ENCODE measurements around the gene MYL10. TPM values are rescaled to one million over a fixed set of nuclear protein-coding genes. Genes with fewer than 3 reads are reported as not detected.

MYL10 gene
- total RNA-seq, 2 experiments from 2014 or later, result not detected

GRCh38 chr7:101677797-101678479, 48.8 kb upstream of the MYL10 start:
- no peak for DNase-seq (ENCODE audit: low spot score)
- no peaks in the 10 kb centered on the region for H3K79me2 ChIP-seq (ENCODE audit: insufficient read depth, low read depth, low read length)
- H3K27ac ChIP-seq (ENCODE audit: low read depth, low read length, poor library complexity, severe bottlenecking), result no peak overlapping the region
- ChIA-PET CTCF (ENCODE audit: unreplicated experiment) (no interaction called here), POLR2A (no interaction called here)
- H3K9me2 ChIP-seq (ENCODE audit: insufficient read depth, low read length), result no peaks in the 10 kb centered on the region
- no peaks in the 10 kb centered on the region for H4K20me1 ChIP-seq (ENCODE audit: insufficient read depth, low read length)
- intact Hi-C loops (cut with micrococcal nuclease; ENCODE audit: unreplicated experiment), result no loop called here
- H3K9me3 ChIP-seq (ENCODE audit: low read length), result no peaks in the 10 kb centered on the region
- H3K36me3 ChIP-seq (ENCODE audit: insufficient read depth, low read length), result no peaks in the 10 kb centered on the region
- no TSS peak for BruUV-seq (replicated peaks)
- H3K4me2 ChIP-seq (ENCODE audit: low read length), result no peak overlapping the region
- no peak overlapping the region for H2AFZ ChIP-seq (ENCODE audit: low read length)
- H3K4me1 ChIP-seq (ENCODE audit: insufficient read depth, low read length, poor library complexity, severe bottlenecking), result peaks cover 4% of the 10 kb centered on the region
- TF ChIP-seq EZH2phosphoT487 (IDR thresholded peaks at IDR 0.05; ENCODE audit: borderline replicate concordance, low read depth, low read length) (no peak), CTCF (conservative IDR thresholded peaks at IDR 0.05; ENCODE audit: low read length) (no peak)
- H3K4me3 ChIP-seq (ENCODE audit: low read depth, low read length, poor library complexity, severe bottlenecking), result no peak overlapping the region

GRCh38 chr7:101677391-101677790, 48.3 kb upstream of the MYL10 start:
- peaks cover 4% of the 10 kb centered on the region for H3K4me1 ChIP-seq (ENCODE audit: insufficient read depth, low read length, poor library complexity, severe bottlenecking)
- intact Hi-C loops (cut with micrococcal nuclease; ENCODE audit: unreplicated experiment), result no loop called here
- no peaks in the 10 kb centered on the region for H3K79me2 ChIP-seq (ENCODE audit: insufficient read depth, low read depth, low read length)
- H3K4me2 ChIP-seq (ENCODE audit: low read length), result no peak overlapping the region
- H2AFZ ChIP-seq (ENCODE audit: low read length), result no peak overlapping the region
- no peak overlapping the region for H3K4me3 ChIP-seq (ENCODE audit: low read depth, low read length, poor library complexity, severe bottlenecking)
- no peaks in the 10 kb centered on the region for H4K20me1 ChIP-seq (ENCODE audit: insufficient read depth, low read length)
- H3K27ac ChIP-seq (ENCODE audit: low read depth, low read length, poor library complexity, severe bottlenecking), result no peak overlapping the region
- no peaks in the 10 kb centered on the region for H3K36me3 ChIP-seq (ENCODE audit: insufficient read depth, low read length)
- CTCF ChIA-PET (ENCODE audit: unreplicated experiment), result no interaction called here
- POLR2A ChIA-PET, result interaction anchor here (0.6 kb wide), 1 partner anchor 94 kb away, joined by 4 read pairs; no protein-coding TSS in a partner anchor
- H3K9me3 ChIP-seq (ENCODE audit: low read length), result no peaks in the 10 kb centered on the region
- no peak for DNase-seq (ENCODE audit: low spot score)
- H3K9me2 ChIP-seq (ENCODE audit: insufficient read depth, low read length), result no peaks in the 10 kb centered on the region
- TF ChIP-seq EZH2phosphoT487 (IDR thresholded peaks at IDR 0.05; ENCODE audit: borderline replicate concordance, low read depth, low read length), result no peak
- TF ChIP-seq CTCF (conservative IDR thresholded peaks at IDR 0.05; ENCODE audit: low read length), result no peak
- BruUV-seq (replicated peaks), result no TSS peak

- POLR2A ChIA-PET, result interaction anchor here (0.6 kb wide), 1 partner anchor 95 kb away, joined by 4 read pairs; no protein-coding TSS in a partner anchor
- Histone ChIP-seq H3K9me2 (ENCODE audit: insufficient read depth, low read length) (no peaks in the 10 kb centered on the region), H2AFZ (ENCODE audit: low read length) (no peak overlapping the region), H3K27ac (ENCODE audit: low read depth, low read length, poor library complexity, severe bottlenecking) (no peak overlapping the region), H3K4me2 (ENCODE audit: low read length) (no peak overlapping the region), H3K4me1 (ENCODE audit: insufficient read depth, low read length, poor library complexity, severe bottlenecking) (peaks cover 4% of the 10 kb centered on the region), H3K79me2 (ENCODE audit: insufficient read depth, low read depth, low read length) (no peaks in the 10 kb centered on the region), H3K4me3 (ENCODE audit: low read depth, low read length, poor library complexity, severe bottlenecking) (no peak overlapping the region), H3K9me3 (ENCODE audit: low read length) (no peaks in the 10 kb centered on the region), H4K20me1 (ENCODE audit: insufficient read depth, low read length) (no peaks in the 10 kb centered on the region), H3K36me3 (ENCODE audit: insufficient read depth, low read length) (no peaks in the 10 kb centered on the region)
- CTCF ChIA-PET (ENCODE audit: unreplicated experiment), result no interaction called here
- DNase-seq (ENCODE audit: low spot score), result no peak
- no peak for TF ChIP-seq EZH2phosphoT487 (IDR thresholded peaks at IDR 0.05; ENCODE audit: borderline replicate concordance, low read depth, low read length)
- TF ChIP-seq CTCF (conservative IDR thresholded peaks at IDR 0.05; ENCODE audit: low read length), result no peak
- BruUV-seq (replicated peaks), result no TSS peak
- intact Hi-C loops (cut with micrococcal nuclease; ENCODE audit: unreplicated experiment), result no loop called here
Measured at GRCh38 chr7:101676956-101677355, 47.9 kb upstream of the MYL10 start.
